GM21447 (cell line): ENCODE measurements around the gene NUP62.

ENCODE experiments used
- ATAC-seq: cut with Tn5 transposase; IDR thresholded peaks from one replicate; pipeline ENCODE4 v1.9.1; 2021; ENCODE audit not compliant: unreplicated experiment

NUP62 gene

DNA sequence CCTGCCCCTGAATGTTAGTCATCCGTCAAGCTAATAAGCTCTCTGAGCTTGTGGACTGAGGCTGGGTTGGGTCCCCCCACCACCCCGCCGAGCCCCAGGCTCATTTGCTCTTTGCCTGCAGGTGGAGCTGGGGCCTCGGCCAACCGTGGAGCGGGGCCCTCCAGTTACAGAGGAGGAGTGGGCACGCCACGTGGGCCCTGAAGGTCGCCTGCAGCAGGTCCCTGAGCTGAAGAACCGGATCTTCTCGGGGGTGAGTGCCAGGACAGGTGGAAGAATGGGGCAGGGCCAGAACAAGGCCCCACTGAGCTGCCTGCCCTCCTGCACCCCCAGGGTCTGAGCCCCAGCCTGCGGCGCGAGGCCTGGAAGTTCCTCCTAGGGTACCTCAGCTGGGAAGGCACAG lies 46.7 kb downstream of the NUP62 start:
- ATAC-seq = no peak

DNA sequence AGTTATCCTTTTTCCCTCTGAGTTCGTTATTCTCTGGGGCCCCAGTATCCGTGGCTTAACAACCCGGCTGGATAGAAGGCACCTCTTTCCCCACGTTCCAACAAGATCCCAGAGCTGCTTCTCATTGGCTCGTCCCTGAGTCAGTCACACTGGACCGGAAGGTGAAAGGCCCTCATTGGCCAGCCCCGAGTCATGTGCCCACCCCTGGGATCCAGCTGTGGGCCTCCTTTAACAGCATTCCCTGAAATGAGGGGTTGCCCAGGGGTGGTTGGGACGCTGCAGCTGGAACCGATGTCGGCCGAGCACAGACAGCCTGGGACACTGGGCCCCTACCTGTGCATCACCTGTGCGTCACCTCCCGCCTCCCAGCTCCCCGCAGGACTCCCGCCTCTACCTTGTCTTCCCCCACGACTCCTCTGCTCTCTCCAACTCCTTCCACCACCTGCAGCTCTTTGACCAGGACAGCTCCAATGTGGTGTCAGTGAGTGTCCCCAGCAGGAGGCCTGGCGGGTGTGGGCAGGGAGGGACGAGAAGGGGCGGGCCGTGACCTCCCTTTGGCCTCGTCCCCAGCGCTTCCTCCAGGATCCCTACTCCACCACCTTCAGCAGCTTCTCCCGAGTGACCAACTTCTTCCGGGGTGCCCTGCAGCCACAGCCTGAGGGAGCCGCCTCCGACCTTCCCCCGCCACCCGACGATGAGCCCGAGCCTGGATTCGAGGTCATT lies 47.5 kb downstream of the NUP62 start:
- no peak for ATAC-seq

DNA sequence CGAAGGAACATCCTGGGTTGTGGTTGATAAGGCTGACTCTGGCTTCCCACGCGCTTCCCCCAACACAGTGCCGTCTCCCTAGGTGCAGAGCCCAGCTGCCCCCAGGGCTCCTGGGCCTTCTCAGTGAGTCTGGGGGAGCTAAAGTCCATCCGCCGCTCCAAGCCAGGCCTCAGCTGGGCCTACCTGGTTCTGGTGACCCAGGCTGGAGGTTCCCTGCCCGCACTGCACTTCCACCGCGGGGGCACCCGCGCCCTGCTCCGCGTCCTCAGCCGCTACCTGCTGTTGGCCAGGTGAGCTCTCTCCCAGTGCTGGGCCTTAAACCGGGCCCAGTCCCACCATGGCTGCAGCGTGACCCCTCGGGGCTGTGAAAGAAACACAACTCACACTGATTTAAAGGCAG lies 48.1 kb downstream of the NUP62 start:
- ATAC-seq = no peak

DNA sequence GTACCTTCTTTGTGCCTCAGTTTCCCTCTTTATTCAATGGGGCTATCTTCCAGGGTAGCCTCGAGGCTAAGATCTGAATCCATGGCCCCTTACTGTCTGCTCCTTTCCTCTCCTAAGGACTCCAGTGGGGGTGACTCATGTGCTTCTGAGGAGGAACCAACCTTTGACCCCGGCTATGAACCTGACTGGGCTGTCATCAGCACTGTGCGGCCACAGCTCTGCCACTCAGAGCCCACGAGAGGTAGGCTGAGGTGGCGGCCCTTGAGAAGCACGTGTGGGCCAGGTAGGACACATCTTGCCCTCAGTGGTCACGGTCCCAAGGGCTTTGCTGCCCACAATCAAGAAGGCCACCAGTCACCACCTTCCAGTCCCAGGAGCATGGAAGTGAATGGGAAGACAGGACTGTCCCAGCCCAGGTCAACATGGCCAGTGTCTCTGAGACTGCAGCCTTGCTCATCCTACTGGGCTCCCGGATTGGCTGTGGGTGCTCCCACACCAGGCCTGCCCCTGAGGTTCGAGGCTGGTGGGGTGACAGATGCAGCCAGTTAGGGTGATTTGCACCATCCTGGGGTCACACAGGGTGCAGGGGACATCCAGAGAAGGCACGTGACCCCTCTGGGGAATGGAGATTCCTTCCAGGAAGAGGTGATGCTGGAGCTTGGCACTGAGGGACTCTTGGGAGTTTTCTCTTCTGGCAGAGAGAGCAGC lies 49.0 kb downstream of the NUP62 start:
- no peak for ATAC-seq

DNA sequence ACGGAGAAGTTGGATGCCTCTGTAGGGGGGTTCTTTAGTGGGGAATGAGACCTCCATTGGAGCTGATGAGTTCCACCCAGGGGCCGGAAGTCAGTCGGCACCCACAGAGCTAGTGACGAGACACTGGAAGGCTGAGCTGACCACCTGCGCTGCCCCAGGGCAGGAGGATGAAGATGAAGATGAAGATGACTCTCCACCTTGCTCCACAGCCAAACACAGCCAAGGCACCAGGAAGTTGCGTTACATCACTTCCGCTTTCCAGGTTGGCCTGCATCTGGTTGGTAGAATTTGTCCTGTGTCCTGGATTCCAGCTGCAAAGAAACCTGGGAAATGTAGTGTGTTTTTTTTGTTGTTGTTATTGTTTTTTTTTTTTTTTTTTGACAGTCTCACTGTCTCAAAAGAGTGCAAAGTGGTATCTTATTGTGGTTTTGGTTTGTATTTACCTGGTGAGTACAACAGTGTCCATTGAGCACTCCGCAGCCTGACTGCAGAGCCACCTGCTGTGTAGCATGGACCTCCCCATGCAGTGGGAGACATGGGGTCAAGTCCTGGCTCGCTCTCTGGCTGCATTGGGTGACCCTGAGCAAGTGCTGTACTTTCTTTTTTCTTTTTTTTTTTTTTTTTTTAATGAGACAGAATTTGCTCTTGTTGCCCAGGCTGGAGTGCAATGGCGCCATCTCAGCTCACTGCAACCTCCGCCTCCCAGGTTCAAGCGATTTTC lies 49.9 kb downstream of the NUP62 start:
- ATAC-seq = no peak

DNA sequence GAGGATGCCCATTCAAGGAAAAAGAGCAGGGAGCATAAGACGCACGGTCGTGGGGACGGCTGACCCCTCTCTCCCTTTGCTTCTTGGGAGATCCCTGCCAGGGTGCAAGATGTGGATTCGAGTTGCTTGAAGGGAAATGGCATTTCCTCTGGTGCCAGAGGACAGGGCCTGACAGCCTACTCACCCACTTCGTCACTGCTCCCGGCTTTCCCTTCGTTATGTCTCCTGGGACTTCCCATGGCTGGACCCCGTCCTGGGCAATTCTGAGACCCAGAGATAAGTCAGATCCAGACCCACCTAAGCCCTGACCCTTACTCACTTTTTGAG lies 50.6 kb downstream of the NUP62 start:
- no peak for ATAC-seq

DNA sequence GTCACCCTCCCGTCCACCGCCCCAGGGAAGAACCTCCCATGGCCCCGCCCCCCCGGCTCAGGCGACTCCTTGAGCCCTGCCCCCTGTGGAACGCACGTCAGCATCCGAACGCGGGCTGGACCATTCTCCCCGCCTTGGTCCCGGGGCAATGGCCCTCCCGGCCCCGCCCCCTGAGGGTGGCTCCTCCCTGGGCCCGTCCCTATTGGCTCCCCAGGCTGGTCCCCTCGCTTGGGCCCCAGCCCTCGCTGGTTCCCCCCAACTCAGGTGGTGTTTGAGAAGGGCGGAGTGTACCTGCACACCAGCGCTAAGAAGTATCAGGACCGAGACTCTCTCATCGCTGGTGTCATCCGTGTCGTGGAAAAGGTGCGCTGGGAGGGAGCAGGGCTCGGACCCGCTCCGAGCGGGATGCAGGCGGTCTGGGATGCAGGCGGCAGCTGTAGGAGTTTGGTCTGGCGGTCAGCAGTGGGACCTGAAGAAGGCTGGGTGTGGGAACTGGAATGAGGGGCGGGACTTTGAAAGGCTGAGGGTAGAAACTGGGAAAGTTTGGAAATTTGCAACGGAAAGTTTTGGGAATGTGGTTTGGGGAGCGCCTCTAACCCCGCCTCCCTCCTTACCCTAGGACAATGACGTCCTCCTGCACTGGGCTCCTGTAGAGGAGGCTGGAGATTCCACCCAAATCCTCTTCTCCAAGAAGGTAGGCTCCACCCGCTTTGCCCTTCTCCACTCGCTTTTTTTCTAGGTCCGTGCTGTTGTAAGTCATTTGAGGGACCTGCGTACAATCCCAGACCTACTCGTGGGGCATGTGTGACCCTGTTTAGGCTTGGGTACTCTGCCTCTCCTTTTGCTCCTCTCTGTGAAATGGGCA lies 51.2 kb downstream of the NUP62 start:
- peak; percentile 43 for ATAC-seq

DNA sequence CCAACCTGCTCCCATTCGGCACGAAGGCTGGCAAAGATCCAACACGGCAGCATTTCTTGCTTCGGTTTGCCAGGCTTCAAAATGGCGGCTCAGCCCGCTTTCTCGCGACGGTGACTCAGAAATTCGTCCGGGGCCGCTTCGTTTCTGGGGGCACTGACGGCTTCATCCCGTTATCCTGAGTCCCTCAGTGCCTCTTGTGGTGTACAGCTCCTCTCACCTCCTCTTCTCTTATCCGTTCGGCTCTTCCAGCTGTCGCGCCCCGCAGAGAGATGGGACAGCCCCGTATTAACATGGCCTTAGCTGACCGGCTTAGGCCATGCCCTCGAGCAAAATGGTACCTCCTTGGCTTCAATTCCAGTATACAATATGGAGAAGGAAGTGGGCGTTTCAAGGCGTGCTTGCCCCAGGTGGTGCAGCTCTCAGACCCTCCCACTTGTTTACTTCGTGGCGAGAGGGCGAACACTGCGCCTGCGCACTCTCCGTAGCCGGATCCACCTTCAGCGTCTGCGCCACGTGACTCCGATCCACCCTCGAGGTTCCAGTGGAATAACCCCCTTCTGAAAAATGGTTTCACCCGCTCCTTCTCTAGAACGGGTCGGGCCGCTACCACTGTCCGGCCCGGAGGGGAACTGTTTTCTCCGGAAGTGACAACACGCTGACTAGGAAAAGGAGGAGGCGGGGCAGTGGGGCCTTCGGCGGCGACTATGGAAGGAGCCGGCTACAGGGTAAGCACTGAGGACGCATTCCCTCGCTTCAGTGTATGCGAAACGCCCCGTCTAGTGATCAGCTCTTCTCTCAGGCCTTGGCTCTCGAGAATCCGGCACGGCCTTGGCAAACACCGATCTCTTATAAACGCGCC lies 52.1 kb downstream of the NUP62 start, which contains the start of the genes AKT1S1 and TBC1D17:
Gene AKT1S1, minus strand, starts transcription at position 336 of the 859 bp plus-strand sequence. CDS start 4,060 bp downstream, outside the sequence.
Gene TBC1D17, plus strand, starts transcription at position 683 of the 859 bp plus-strand sequence. Its CDS starts 22 bp downstream, at position 705.
- ATAC-seq = peak; percentile 53

DNA sequence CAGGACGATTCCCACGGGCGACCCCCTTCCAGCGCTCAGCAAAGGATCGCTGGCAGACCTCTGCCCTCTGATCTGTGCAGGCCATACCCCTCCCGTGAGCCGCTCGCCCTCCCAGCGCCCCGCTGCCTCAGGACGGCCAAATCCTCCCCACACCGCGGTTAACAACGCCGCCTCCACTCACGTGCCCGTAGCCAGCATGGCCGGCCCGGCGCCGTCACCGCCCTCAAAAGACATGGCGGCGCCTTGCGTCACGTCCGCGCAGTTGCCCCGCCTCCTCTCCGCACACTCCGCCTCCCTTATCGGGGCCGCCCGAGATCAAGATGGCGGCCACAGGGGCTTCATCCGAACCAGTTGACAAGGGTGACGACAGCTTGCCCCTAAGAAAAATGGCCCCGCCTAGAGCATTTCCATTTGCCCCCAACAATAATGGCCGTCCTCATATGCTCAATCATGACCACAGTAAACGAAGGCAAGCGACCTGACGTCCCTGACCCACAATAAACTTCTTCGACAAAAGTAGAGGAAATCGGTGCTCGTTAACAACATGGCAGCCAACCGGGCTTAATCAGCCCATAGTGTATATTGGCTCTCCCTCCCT lies 52.8 kb downstream of the NUP62 start:
- ATAC-seq = peak; percentile 43

DNA sequence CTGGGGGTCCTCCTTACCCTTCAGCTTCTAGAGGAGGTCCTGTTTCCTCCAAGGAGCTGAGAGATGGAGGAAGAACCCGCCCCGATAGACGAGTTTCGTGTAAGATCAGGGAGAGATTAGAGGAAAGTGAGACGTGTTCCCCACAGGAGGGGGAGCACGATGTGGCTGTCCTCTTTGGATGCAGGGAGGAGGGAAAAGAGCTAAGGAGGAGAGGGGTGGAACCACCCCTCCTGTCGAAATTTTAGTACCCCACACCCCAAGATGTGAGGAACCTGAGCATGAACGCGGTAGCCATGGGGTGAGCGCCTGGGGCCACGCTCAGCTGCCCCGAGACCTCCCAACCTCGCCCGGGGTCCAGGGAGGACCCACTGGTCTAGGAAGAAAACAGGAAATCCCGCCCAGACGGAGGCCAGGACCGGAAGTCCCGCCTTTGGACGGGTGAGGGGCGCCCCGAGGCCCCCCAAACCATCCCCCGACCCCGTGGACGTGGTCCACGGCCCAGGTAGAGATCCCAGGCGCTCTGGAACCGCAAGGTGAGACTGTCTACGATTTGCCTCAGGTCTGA lies 53.4 kb downstream of the NUP62 start:
- no peak for ATAC-seq

DNA sequence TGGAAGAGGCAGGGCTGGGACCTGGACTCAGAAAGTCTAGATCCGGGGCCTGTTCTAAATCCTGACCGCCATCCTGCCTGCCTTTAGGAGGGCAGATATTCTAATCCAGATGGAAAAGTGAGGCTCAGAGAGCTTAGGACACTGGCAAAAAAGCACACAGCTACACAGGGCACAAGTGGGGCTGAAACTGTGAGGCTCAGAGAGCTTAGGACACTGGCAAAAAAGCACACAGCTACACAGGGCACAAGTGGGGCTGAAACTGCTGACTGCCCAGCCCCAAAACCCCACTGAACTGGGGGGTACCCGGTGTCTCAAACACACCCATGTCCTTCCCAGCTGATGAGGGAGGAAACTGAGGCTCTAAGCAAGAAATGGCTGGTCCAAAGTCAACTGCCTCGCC lies 54.1 kb downstream of the NUP62 start:
- ATAC-seq = no peak

DNA sequence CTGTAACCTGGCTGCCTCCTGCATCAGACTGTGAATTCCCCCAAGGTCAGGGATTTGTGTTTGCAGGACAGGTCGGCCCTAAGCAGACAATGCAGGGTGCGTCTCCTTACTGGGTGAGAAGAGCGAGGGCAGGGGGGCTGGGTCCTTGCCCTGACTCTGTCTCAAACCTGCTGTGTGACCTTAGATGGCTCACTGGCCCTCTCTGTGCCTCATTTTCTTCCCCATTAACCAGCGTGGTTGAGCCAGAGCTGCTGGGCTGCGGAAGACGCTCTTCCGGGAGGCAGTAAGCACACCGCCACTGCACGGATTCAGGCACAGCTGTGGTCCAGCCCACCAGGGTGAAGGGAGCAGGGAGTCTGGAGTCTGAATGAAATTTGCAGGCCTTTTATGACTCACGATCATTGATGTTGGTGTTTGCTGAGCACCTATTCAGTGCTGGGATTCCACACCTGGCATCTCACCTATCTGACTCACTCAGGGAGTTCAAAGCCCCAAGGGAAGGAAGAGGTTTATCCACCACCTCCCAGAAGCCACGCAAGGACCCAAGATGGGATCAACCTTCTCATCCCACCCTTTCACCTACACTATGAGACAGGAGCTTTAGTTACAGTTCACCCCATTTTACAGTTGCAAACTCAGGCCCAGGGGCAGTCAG lies 54.7 kb downstream of the NUP62 start:
- ATAC-seq = no peak

DNA sequence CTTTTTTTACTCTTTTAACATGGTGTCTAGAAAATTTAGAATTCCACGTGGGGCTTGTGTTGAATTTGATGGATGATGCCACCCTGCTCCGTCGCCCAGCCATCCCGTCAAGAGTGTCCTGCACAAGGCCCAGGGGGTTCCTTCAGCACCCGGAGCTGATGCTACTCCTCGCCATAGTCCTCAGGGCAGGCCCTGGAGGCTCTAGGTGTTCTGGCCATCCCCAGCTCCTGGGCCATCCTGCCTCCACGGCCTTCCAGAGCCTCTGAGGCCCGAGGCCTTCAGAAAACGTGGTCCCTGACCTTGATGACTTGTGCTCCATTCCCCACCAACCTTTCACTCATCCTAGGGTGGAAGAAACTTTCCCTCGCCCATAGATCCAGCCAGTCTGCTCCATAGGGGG lies 55.5 kb downstream of the NUP62 start:
- ATAC-seq = no peak

DNA sequence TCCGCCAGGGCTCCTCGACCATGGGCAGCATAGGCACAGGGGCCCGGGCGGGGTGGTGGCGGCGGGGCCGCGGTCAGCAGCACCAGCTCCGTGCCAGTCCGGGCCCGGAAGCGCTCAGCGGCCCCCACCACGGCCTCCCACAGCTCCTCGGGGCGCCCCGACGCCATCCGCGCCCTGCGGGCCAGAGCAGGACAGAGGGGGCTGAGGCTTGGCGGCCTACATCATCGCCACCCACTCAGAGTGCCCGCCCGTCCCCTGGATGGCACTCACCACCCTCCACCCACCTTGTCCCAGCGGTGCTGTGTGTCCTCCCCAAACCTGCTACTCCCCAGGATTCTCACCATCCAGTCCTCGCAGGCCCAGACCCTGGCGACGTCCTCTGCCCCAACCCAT lies 56.2 kb downstream of the NUP62 start:
- no peak for ATAC-seq

DNA sequence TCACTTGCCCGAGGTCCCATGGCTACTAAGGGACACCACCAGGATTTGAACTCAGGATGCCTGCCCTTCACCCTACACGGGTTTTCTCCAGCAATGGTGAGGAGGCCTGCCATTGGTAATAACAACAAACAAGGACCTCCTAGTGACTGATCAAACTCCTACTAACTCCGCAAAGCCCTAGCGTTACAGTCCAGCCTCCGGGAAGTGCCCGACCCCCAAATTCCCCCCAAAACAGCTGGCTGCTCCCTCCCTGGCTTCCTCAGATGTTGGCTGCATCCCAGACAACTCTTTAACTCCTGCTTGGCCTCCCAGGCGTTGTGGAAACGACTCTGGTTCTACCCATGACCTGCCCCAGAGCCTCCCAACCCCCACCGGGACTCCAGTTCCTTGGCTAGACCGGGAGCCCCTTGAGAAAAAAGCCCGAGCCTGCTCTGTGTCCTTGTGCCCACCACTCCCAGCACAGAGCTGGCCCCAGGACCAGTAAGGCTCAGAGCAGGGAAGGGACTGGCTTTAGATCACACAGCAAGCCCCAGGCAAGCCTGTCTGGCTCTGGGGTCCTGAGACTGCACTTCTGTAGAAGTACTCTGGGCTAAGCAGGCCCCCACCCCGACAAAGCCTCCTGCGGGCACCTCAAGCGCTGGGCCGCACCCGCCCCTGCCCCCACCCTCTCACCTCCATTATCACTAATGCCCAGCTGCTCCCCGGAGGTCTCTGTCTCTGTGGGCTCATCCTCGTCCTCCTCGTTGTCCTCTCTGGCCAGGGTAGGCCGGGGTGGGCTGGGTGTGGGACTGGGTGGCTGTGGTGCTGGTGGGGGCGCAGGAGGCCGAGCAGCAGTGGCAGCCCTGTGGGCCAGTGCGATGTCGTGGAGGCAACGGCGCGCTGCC lies 56.8 kb downstream of the NUP62 start:
- ATAC-seq = no peak

DNA sequence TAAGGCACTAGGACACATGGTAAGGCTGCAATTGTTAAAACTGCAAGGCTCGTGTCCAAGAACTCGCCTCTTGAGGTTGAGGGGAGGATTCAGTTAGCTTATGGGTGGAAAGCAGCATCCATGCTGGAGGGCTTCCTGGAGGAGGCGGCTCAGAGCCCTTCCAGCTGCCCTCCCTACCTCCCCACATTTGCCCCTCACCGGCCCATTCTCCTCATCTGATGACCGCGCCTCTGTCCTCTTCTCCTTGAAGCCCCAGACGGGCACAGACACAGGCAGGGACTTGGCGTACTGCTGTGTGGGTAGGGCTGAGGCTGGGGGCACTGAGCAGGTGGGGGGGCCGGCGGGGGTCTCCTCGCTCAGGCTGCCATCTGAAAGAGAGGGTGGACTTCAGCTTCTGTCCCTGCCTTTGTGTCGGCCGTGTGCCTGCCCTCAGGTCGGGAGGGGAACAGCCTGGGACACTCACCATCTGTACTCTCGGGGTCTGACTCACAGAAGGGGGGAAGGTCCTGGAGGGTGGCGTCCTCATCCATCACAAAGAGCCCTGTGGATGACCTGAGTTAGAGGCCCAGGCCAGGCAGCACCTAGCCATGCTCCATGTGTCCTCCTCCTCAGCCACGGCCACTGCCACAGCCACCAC lies 57.8 kb downstream of the NUP62 start:
- no peak for ATAC-seq

DNA sequence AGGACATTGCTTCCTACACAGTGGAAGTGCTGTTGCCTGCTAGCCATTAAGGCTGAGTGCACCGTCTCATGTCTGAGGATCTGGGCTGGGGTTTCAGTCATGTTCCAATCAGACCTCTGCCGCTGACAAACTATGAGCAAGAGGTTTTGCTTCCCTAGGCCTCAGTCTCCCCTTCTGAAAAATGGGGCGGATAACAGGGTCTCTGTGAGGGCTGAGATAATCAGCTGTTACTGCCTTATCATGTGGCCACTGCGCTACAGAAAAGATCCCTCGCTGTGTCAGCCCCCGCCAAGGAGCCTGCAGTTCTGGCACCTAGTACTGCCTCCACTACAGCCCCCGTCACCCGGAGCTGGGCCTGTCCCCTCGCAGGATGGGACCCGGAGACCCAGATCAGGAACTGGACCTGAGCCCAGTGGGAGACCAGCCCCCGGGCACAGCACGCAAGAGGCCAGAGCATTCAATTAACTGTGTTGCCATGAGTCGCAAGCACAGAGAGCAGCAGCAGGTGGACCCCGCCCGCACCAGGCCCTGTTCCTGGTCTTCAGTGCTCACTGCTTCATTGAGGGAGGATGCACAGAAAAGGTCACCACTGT lies 58.9 kb downstream of the NUP62 start:
- ATAC-seq = no peak
